H1 (cell line): Measurements from ENCODE around the gene GJD3. TPM values are rescaled to one million over a fixed set of nuclear protein-coding genes. Genes with fewer than 3 reads are reported as not detected.

Experiments
- CTCF ChIA-PET: fragments of 300-600 bp; sonication (Branson Sonifier 250); formaldehyde crosslinking; loops from one replicate; lab custom pipeline; 2021; ENCODE audit not compliant: partially characterized antibody; lab: Charles Lee
- POLR2A ChIA-PET: fragments of 300-600 bp; sonication (Branson Sonifier 250); formaldehyde crosslinking; loops from one replicate; lab custom pipeline; 2021; ENCODE audit warnings: inconsistent platforms; ENCODE audit not compliant: partially characterized antibody; lab: Charles Lee
- DNase-seq, 2 experiments: peaks; one replicate each; pipeline versions ENCODE4 v3.0.0 to v3.0.0-alpha.2; 2010 to 2022; ENCODE audit warnings: low spot score in 2 of 2, low read depth in 1 of 2, mixed read lengths in 1 of 2
- FAIRE-seq: peaks from 2 replicates; lab custom pipeline; 2011; peaks lifted over from hg19 to GRCh38; lab: Jason Lieb, UNC
- H2AFZ ChIP-seq: 2 replicates; pipeline ENCODE4 v1.8.1; 2012; ENCODE audit warnings: low read length, inconsistent platforms
- H2AK5ac ChIP-seq: 2 replicates; pipeline ENCODE4 v1.6.1; 2013; ENCODE audit warnings: low read depth, low read length
- H2BK120ac ChIP-seq: replicated peaks from 2 replicates; pipeline ENCODE3; 2013; ENCODE audit warnings: low read depth, low read length, inconsistent platforms
- H2BK12ac ChIP-seq: 2 replicates; pipeline ENCODE4 v1.6.1; 2013; ENCODE audit warnings: low read depth, low read length
- H2BK15ac ChIP-seq: 2 replicates; pipeline ENCODE4 v1.6.1; 2013; ENCODE audit warnings: low read length
- H2BK20ac ChIP-seq: 2 replicates; pipeline ENCODE4 v1.6.1; 2013; ENCODE audit warnings: low read length
- H2BK5ac ChIP-seq: 2 replicates; pipeline ENCODE4 v1.6.1; 2013; ENCODE audit warnings: low read depth, low read length
- H3K14ac ChIP-seq: 2 replicates; pipeline ENCODE4 v1.6.1; 2013; ENCODE audit warnings: inconsistent platforms; ENCODE audit not compliant: insufficient read length
- H3K18ac ChIP-seq: 2 replicates; pipeline ENCODE4 v1.6.1; 2013; ENCODE audit warnings: low read length; ENCODE audit errors: extremely low read depth
- H3K23ac ChIP-seq: 2 replicates; pipeline ENCODE4 v1.6.1; 2013; ENCODE audit warnings: inconsistent platforms; ENCODE audit not compliant: insufficient read length
- H3K23me2 ChIP-seq: 2 replicates; pipeline ENCODE4 v1.6.1; 2013; ENCODE audit warnings: low read depth, low read length
- H3K27ac ChIP-seq: 2 replicates; pipeline ENCODE4 v1.6.1; 2011; ENCODE audit warnings: low read depth, low read length, inconsistent platforms
- H3K27me3 ChIP-seq, 4 experiments: replicated peaks in 1 of 4; 1 replicate in 1 of 4; 2 replicates in 3 of 4; pipeline versions ENCODE4 v1.6.1 to v1.8.1; 2011 to 2013; ENCODE audit warnings: low read length in 3 of 4, mild to moderate bottlenecking in 3 of 4, inconsistent platforms in 2 of 4, mixed read lengths in 2 of 4, moderate library complexity in 1 of 4; ENCODE audit not compliant: control insufficient read depth in 3 of 4, insufficient read depth in 3 of 4; ENCODE audit errors: extremely low read depth in 1 of 4
- H3K36me3 ChIP-seq, 4 experiments: 2 replicates each; pipeline versions ENCODE4 v1.6.1 to v1.8.1; 2011 to 2013; ENCODE audit warnings: mild to moderate bottlenecking in 4 of 4, low read length in 3 of 4, moderate library complexity in 2 of 4, control low read depth in 1 of 4, inconsistent platforms in 1 of 4; ENCODE audit not compliant: insufficient read depth in 4 of 4, control insufficient read depth in 2 of 4
- H3K4ac ChIP-seq: replicated peaks from 2 replicates; pipeline ENCODE3; 2013; ENCODE audit warnings: low read length, low read depth, mixed read lengths, inconsistent platforms; ENCODE audit not compliant: insufficient read length
- H3K4me1 ChIP-seq, 4 experiments: replicated peaks in 1 of 4; 1 replicate in 1 of 4; 2 replicates in 3 of 4; pipeline versions ENCODE4 v1.6.1 to v1.8.1; 2011 to 2013; ENCODE audit warnings: low read length in 3 of 4, inconsistent platforms in 2 of 4, mixed read lengths in 1 of 4; ENCODE audit not compliant: insufficient read depth in 4 of 4, control insufficient read depth in 3 of 4
- H3K4me2 ChIP-seq, 2 experiments: 2 replicates each; pipeline versions ENCODE4 v1.6.1 to v1.8.1; 2011 to 2013; ENCODE audit warnings: low read depth in 2 of 2, low read length in 2 of 2, control low read depth in 1 of 2, inconsistent platforms in 1 of 2, mild to moderate bottlenecking in 1 of 2; ENCODE audit not compliant: insufficient read depth in 1 of 2
- H3K4me3 ChIP-seq, 4 experiments: fragments of 200-600, 300-600 bp in 1 of 4; sonication (generic), shearing (Covaris generic), sonication (Bioruptor Twin) in 1 of 4; 2 replicates each; pipeline versions ENCODE4 v1.5.1 to v1.8.1; 2011 to 2016; ENCODE audit warnings: low read length in 4 of 4, low read depth in 3 of 4, control low read depth in 2 of 4, inconsistent platforms in 2 of 4, mild to moderate bottlenecking in 2 of 4, mixed read lengths in 1 of 4, moderate library complexity in 1 of 4; ENCODE audit not compliant: insufficient read depth in 2 of 4; ENCODE audit errors: extremely low read depth in 1 of 4
- H3K56ac ChIP-seq: replicated peaks from 2 replicates; pipeline ENCODE3; 2013; ENCODE audit warnings: low read depth, mild to moderate bottlenecking, mixed read lengths, low read length, inconsistent platforms; ENCODE audit not compliant: insufficient read length
- H3K79me1 ChIP-seq: 2 replicates; pipeline ENCODE4 v1.6.1; 2013; ENCODE audit warnings: low read depth, low read length, control low read depth
- H3K79me2 ChIP-seq, 2 experiments: 2 replicates each; pipeline versions ENCODE4 v1.6.1 to v1.8.1; 2012 to 2013; ENCODE audit warnings: low read length in 2 of 2, mild to moderate bottlenecking in 2 of 2, inconsistent platforms in 1 of 2; ENCODE audit not compliant: insufficient read depth in 2 of 2, control insufficient read depth in 1 of 2
- H3K9ac ChIP-seq, 4 experiments: replicated peaks in 1 of 4; 1 replicate in 1 of 4; 2 replicates in 3 of 4; pipeline versions ENCODE4 v1.6.1 to v1.8.1; 2011 to 2013; ENCODE audit warnings: low read depth in 3 of 4, low read length in 3 of 4, control low read depth in 2 of 4, mild to moderate bottlenecking in 2 of 4, moderate library complexity in 2 of 4, inconsistent platforms in 1 of 4; ENCODE audit errors: extremely low read depth in 1 of 4
- H3K9me3 ChIP-seq, 2 experiments: 2 replicates each; pipeline versions ENCODE4 v1.6.1 to v1.8.1; 2012 to 2013; ENCODE audit warnings: mild to moderate bottlenecking in 2 of 2, moderate library complexity in 2 of 2, control low read depth in 1 of 2, inconsistent platforms in 1 of 2, low read depth in 1 of 2, low read length in 1 of 2, mixed read lengths in 1 of 2; ENCODE audit not compliant: insufficient read depth in 2 of 2
- H4K20me1 ChIP-seq, 2 experiments: replicated peaks in 1 of 2; 2 replicates each; pipeline versions ENCODE3 to v1.8.1; 2011 to 2013; ENCODE audit warnings: inconsistent platforms in 2 of 2, low read length in 2 of 2, mild to moderate bottlenecking in 1 of 2; ENCODE audit not compliant: insufficient read depth in 2 of 2, control insufficient read depth in 1 of 2
- H4K5ac ChIP-seq: 2 replicates; pipeline ENCODE4 v1.6.1; 2013; ENCODE audit warnings: low read length, low read depth, mixed read lengths, inconsistent platforms; ENCODE audit not compliant: insufficient read length
- H4K8ac ChIP-seq: 2 replicates; pipeline ENCODE4 v1.8.0; 2013; ENCODE audit warnings: mild to moderate bottlenecking, moderate library complexity, low read length, inconsistent platforms; ENCODE audit not compliant: insufficient read depth; ENCODE audit errors: extremely low read depth
- H4K91ac ChIP-seq: replicated peaks from 2 replicates; pipeline ENCODE3; 2013; ENCODE audit warnings: low read length, mixed read lengths, inconsistent platforms; ENCODE audit not compliant: insufficient read length
- CBX5 ChIP-seq: fragments of 300-800, 300-1000 bp; sonication (generic); IDR thresholded peaks from 2 replicates; pipeline ENCODE4 v1.7.1; 2016; ENCODE audit warnings: antibody characterized with exemption, low read length, low read depth
- CTBP2 ChIP-seq: IDR thresholded peaks from 2 replicates; pipeline ENCODE4 v1.7.0; 2011; ENCODE audit warnings: borderline replicate concordance, mild to moderate bottlenecking, moderate library complexity, mixed read lengths, low read length; ENCODE audit not compliant: insufficient read depth, insufficient read length
- JUN ChIP-seq: IDR thresholded peaks from 2 replicates; pipeline ENCODE4 v1.6.1; 2011; ENCODE audit warnings: low read depth, mild to moderate bottlenecking, improper control_type of control experiment, low read length
- PHF8 ChIP-seq: fragments of 200-600 bp; sonication (generic); conservative IDR thresholded peaks from 2 replicates; pipeline ENCODE4 v1.7.1; 2012; ENCODE audit warnings: low read depth, mild to moderate bottlenecking, inconsistent platforms, low read length, moderate library complexity
- RNF2 ChIP-seq: fragments of 200-900, 300-1000 bp; sonication (generic); IDR thresholded peaks from 2 replicates; pipeline ENCODE4 v1.7.1; 2016; ENCODE audit warnings: borderline replicate concordance, low read depth, mild to moderate bottlenecking, antibody characterized with exemption, low read length; ENCODE audit not compliant: poor library complexity, severe bottlenecking; ENCODE audit errors: missing control alignments
- SAP30 ChIP-seq: fragments of 300-600 bp; sonication (generic); IDR thresholded peaks from 2 replicates; pipeline ENCODE4 v1.7.1; 2012; ENCODE audit warnings: low read length, moderate library complexity, mild to moderate bottlenecking, inconsistent platforms; ENCODE audit not compliant: insufficient read depth, insufficient replicate concordance
- SIX5 ChIP-seq: IDR thresholded peaks from 2 replicates; pipeline ENCODE4 v1.6.1; 2011; ENCODE audit warnings: mild to moderate bottlenecking, low read depth, low read length
- YY1 ChIP-seq: IDR thresholded peaks from 2 replicates; pipeline ENCODE4 v1.6.1; 2011; ENCODE audit warnings: low read depth, mild to moderate bottlenecking, low read length
- WGBS, 2 experiments: shearing (Covaris generic) in 1 of 2; methylation state at CpG; one replicate each; pipeline versions ENCODE4 v1.1.6 to v1.1.7; 2013 to 2015; ENCODE audit warnings: low lambda C conversion rate in 2 of 2, mixed read lengths in 2 of 2, inconsistent platforms in 1 of 2, low coverage in 1 of 2, missing lambda C conversion rate in 1 of 2; ENCODE audit not compliant: insufficient replicate concordance in 2 of 2, insufficient coverage in 1 of 2, insufficient read length in 1 of 2; ENCODE audit errors: extremely low coverage in 1 of 2, missing lambda C conversion rate in 1 of 2; 5-methylcytosine and 5-hydroxymethylcytosine counted together
- polyA plus RNA-seq, 7 experiments: library from polyadenylated mRNA; depleted of rRNA in 3 of 7; stranded (reverse) in 5 of 7; unstranded in 2 of 7; fragments of >200 nt in 5 of 7; fragments of 200-250 nt in 2 of 7; gene quantifications; 1 replicate in 5 of 7; 2 replicates in 1 of 7; 4 replicates in 1 of 7; pipeline versions ENCODE4 v1.2.1 to v1.2.3, GENCODE V29; 2011 to 2013; ENCODE audit warnings: missing spikeins in 2 of 7, mixed read lengths in 2 of 7
- total RNA-seq: library from RNA; stranded (reverse); fragmentation: NEBNext Ultra II Directional; extraction: Animal tissue kit (Norgen Biotek cat#: 25700); gene quantifications from 2 replicates; pipeline ENCODE4 v1.2.1, GENCODE V29; 2021

GJD3 gene
- total and polyA plus RNA-seq, 2 of the 8 experiments (the other 6 are each of a cell fraction or from before 2014, with no cell fraction given): 0.53 to 1.9 TPM

GRCh38 chr17:40407460-40407859 lies 42.9 kb upstream of the GJD3 start:
- Histone ChIP-seq H3K27me3 (no peaks in the 10 kb centered on the region), H2BK15ac (no peak overlapping the region), H3K9me3 (no peaks in the 10 kb centered on the region), H4K91ac (no peak overlapping the region), H3K4me1 (peaks cover 0 to 12% (median 1%) of the 10 kb centered on the region in 4 experiments; a peak in 3 of 7 replicates), H2BK12ac (no peak overlapping the region), H4K5ac (no peak overlapping the region), H3K27ac (no peak overlapping the region), H2AFZ (no peak overlapping the region), H3K18ac (no peak overlapping the region), H2BK20ac (no peak overlapping the region), H2BK5ac (no peak overlapping the region), H3K4me2 (no peak overlapping the region), H3K23ac (no peak overlapping the region), H3K4ac (no peak overlapping the region), H3K14ac (no peak overlapping the region), H3K23me2 (no peaks in the 10 kb centered on the region), H2BK120ac (no peak overlapping the region), H4K8ac (no peak overlapping the region), H3K36me3 (peaks cover 34 to 94% (median 70%) of the 10 kb centered on the region in 4 experiments), H4K20me1 (no peaks in the 10 kb centered on the region), H2AK5ac (no peak overlapping the region), H3K79me1 (no peaks in the 10 kb centered on the region), H3K79me2 (no peaks in the 10 kb centered on the region), H3K9ac (no peak overlapping the region), H3K4me3 (no peak overlapping the region), H3K56ac (no peak overlapping the region)
- CTCF ChIA-PET: interaction anchor here (0.6 to 2.0 kb wide), 7 partner anchors 11 to 170 kb away, joined by 3 to 9 read pairs (median 4); no protein-coding TSS in a partner anchor
- no peak for TF ChIP-seq YY1
- no peak for TF ChIP-seq CTBP2
- TF ChIP-seq SIX5: no peak
- no peak for TF ChIP-seq PHF8
- no peak for TF ChIP-seq SAP30
- TF ChIP-seq JUN: no peak
- TF ChIP-seq CBX5: no peak
- no peak for TF ChIP-seq RNF2
- WGBS, 2 experiments: 94% methylated on average over 3 of the region's 3 CpGs; no CpG with 5 or more reads in 1 of the 2 experiments
- FAIRE-seq: no peak
- DNase-seq: no peak
- POLR2A ChIA-PET: interaction anchor here (0.8 to 1.5 kb wide), 9 partner anchors 9 to 83 kb away, joined by 3 to 5 read pairs (median 4); partner anchors contain the start of gene TOP2A
